NOMO-1 treated with DMSO at 0.1 percent for 48 hours (cell line): ENCODE measurements around the gene HMX3.

ENCODE experiments used
- DNase-seq: peaks from one replicate; lab custom pipeline; 2025; ENCODE audit not compliant: unreplicated experiment; lab: John Stamatoyannopoulos, UW

Gene HMX3

DNA sequence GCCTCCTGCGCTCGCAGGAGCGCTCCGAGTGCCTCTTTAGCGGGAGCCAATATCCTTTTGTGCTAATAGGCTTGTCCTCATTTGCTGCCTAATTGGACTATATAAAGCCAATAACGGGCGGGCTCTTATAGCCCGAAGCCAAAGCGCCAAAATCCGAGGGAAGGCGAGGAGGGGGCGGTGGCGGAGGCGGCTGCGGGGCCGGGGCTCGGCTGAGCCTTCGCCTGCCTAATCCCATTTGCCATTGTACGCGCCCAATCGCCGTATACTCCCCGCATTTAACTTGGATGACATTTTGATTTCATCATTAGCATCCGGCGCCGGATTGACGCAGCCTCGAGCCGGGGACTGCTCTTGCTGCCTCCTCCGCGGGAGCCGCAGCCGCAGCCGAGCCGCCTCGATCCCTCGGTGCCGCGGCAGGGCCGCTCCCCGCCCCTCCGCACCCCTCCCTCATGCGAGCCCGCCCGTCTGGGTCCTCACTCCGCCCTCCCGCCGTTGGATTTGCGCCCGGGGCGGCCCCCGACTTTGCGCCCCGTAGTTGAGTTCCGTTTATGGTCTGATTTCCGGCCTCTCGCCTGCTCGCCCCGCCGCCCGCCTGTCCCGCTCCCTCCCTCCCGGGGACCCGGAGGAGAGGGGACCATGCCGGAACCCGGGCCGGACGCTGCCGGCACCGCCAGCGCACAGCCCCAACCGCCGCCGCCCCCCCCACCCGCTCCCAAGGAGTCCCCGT lies at the start of gene HMX3:
TSS of gene HMX3 (plus strand) at position 556 of the 727 bp plus-strand sequence. CDS start at position 637, 81 bp downstream.
- peak; percentile 23 for DNase-seq

DNA sequence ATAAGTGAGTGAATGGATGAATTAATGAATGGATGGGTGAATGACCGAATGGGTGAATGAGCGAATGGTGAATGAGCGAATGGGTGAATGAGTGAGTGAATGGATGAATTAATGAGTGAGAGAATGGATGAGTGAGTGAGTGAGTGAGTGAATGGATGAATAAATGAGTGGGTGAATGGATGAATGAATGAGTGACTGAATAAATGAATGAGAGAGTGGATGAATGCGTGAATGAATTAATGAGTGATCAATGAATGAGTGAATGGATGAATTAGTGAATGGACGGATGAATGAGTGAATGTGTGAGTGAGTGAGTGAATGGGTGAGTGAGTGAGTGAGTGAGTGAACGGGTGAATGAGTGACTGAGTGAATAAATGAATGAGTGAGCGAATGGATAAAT lies 49.5 kb upstream of the HMX3 start:
- no peak for DNase-seq

DNA sequence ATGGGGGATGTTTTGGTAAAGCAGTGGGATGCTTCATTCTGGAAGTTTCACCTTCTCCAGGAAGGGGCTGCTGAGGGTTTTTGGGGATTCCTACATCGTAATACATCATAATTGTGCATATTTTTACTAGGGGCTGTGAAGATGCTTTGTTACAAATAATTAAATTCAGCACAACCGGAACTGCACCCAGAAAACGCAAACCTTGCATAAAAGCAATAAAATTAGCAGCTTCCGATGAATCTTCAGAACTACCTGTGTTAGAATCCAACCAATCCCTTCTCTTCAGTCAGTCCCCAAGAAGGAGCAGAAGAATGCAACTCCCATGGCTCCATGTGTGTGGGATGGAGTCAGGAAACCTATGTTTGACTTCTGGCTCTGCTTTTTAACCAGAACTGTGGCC lies 48.4 kb upstream of the HMX3 start:
- no peak for DNase-seq

DNA sequence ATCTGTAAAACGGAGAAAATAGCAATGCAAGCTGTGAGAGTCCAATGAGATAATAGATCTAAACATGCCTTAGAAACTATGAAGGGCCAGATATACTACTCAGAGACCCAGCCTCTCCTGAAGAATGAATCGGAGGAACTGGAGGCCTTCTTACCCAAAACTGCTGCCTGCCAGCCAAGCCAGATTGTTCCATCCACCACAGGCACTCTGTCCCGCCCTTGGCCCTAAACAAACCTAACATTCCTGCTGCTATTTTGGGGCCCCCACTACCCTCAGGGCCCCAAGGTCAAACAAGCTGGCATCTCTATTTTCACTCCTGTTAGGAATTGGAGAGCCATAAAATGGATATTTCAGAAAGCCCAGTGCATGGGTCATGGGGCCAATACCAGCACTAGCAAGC lies 48.0 kb upstream of the HMX3 start:
- DNase-seq = no peak

DNA sequence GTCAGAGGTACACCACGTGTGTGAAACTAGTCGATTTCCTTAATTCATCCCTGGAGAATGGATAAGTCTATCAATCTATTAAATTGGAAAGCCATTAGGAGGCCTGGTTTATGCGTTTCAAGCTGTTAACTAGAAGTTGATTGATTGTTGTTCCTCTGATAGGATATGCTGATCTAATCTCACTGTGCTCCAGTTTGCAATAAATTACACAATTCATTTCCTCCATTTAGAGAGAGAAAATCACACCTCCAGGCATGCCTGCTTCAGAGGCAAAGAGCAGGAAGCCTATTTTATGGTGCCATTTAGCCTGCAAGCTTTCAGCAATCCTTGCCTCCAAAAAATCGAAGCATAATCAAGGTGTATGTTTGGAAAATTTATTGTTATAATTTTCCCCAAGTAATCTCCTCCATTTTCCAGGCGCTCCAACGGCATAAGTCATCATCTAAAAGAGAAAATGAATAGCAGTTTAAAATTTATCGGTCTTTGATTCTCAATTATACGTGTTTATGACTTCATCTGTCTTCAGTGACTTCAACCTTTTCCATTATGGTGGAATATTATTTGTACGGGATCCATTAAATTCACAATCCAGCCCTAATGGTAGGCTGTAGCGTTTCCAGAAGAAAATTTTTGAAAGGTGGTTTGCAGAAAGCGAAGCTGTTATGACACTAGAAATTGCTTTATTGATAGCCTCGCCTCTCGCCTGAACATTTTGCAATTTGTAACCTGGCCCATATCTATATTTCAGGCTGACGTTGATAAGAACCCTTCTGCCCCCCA lies 42.9 kb upstream of the HMX3 start:
- DNase-seq = no peak

DNA sequence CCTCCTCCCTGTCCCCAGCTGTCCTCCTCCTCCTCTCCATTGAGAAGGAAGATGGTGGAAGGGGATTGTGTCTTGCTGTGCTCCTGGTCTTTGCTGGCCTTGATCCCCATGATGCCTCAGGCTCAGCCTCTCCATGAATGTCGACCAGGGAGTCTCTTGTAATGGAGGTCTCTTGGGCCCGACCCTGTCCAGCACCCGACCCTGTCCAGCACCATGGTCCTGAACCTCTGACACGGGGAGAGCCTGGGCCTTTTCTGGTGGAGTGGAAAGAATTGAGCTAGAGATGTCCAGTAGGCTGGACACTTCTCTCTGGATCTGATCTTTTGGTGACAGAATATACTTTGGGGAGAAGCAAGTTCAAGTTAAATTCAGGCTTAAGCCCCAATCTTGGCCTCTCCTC lies 42.3 kb upstream of the HMX3 start:
- DNase-seq = no peak

DNA sequence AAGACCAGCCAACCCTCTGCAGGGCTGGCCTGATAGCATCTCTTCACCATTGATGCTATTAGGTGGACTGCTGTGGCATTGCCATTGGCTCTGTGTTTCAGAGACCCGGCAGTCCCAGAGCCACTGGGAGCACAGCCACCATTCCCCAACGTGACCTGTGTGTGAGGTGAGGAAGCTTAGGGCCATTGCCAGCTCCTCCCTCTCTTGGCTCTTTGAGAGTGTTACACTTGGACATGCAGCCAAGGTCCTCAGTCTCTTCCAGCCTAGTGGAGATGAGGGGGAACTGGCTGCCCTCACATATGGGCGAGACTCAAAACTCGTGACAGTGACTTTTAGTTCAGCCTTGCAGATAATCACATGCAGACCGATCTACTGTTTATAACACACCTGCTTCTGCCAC lies 39.3 kb upstream of the HMX3 start:
- DNase-seq = no peak

DNA sequence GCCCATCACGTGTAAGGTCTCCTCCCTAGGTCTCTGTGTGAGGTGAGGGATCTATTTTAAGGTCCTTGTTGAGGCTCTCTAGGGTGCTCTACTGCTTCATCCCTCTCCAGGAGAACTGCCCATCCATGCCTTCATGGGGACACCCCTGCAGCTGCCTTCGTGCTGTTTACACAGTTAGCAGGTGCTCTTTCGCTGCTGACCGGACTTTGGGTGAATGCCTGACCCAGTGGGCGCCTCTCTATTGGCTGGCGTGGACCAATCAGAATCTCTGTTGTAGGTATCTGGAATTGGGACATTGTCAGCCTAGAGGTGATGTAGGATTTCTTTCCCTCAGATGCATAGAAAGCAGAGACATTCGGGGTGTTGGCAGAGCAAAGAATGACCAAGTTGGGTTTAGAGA lies 38.7 kb upstream of the HMX3 start:
- DNase-seq = no peak

DNA sequence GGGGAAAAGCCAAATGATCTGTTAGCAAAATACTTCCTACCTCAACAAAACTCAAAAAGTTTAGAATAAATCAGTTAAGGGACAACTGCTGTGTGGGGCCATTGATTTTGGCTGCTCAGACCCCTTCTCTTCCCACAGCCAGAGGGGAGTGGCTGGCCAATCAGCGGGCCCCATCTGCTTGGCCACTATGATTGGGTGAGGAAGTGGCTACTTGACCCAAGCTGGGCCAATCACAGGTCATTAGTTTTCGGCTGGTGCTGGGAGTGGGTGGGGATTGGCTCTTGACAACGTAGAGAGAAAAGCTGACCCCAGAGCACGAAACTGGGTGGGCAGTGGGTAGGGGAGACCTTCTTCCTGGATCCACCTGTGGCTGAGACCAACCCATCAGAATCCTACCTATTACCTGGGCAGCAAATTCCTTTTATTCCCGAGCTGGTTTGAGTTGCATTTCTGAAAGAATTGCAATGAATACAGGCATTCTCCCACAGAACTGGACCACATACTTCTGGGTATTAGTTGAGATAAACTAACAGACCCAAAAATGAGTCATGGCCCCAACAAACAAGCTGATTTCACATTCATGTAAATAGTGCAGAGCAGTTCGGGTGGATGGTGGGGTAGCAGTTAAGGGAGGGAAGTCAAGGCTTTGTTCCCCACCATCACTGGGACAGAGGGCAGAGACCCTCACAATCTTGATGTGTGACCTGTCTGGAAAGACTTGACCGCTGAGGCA lies 35.6 kb upstream of the HMX3 start:
- no peak for DNase-seq

DNA sequence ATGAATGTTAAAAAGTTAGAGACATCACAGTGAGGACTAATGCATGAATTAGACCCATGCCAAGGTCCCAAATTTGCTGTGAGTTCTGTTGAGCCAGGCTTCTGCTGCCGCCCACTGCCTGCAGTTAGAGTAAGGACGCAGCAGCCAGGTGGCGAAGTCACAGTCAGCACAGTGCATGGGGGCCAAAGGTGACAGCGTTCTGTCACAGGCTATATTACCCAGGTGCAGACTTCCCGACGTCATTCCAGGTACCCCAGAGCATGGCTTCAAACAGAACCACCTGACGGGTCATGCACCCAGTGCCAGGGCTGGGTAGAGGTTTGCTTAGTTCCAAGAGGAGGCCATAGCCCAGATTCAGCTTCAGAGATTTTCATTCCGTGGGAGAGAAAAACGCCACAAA lies 33.9 kb upstream of the HMX3 start:
- DNase-seq = no peak

DNA sequence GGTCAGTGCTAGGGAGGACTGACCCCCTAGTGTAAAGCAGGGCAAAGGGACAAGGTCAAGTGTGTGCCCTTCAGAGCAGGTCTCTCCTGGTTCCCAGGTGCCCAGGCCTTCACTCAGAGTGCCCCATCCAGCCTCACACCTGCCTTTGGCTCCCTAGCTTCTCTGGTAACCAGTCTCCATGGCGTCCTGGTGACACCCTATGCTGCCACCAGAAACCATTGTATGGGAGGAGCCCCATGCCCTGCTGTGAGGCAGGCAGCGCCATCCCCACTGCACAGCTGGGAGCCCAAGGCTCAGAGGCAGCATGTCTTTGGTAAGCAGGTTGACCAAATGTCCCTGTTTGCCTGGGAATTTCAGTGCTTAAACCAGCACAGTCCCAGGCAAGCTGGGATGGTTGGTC lies 33.1 kb upstream of the HMX3 start:
- DNase-seq = no peak

DNA sequence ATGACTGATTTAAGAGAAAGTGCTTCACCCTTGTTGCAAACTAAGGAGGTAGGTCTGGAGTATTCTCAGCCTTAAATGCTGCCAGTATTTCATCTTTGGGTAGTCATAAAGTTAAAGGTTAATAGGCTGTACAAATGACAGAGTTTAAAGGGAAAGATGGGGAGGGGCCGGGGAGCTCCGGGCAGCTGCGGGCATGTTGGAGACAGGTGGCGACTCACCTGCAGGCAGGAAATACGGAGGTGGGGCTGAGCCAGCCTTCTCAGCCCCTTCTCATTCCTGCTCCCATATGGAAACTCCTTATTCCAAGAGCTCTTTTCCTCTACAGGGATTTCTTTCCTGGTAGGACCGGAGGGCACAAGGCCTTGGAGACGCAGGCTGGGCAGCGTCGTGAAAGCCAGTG lies 31.8 kb upstream of the HMX3 start:
- no peak for DNase-seq

DNA sequence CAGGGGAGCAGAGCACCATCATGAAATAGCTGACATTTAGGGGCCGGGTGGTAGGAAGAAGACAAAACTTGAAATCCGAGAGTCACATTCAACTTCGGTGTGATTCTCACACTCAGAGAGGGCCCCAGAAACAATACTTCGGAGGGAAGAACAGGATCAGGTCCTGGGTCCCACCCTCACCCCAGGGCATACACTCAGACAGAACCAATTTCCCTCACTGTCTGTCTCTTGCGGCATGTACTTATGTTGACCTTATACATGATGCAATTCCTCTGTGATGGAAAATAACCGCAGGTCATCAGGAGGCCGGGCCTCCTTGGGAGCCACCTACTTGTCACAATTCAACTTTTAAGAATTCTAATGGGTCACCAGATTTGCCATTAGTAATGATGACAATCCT lies 26.3 kb upstream of the HMX3 start:
- no peak for DNase-seq

DNA sequence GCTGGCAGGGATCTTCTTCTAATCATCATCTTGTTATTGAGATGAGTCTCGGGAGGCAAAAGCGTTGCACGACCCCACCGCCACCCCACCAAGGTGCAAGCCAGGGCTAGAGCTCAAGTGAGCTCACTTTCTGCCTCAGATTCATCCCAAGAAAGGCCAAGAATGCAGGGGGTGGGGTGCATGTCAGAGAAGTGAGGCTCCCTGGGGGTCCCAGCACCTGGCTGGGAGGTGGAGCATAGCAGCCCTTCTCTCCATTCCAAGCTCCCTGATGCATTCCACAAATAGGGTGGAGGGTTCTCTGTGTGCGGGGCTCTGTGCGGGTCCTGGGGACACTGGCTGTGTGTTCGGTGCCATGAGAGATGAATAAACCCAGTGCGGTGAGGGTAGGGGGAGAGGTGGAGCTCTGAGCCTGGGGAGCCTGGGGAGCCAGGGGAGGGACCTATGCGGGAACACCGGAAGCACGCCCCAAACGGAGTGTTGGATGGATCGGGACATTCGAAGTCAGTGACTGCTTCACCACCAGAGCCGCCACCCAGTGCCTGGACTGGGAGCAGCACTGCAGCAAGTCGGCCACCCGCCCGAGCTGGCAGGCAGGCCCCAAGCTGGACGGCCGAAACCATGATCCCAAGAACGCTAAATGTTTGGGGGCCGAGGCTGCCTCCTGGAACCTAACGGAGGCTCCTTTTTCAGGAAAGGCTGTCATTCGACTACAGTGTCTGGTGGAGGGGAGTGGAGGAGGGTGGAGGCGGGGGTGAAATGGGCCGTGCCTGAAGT lies 17.9 kb upstream of the HMX3 start:
- DNase-seq = no peak

DNA sequence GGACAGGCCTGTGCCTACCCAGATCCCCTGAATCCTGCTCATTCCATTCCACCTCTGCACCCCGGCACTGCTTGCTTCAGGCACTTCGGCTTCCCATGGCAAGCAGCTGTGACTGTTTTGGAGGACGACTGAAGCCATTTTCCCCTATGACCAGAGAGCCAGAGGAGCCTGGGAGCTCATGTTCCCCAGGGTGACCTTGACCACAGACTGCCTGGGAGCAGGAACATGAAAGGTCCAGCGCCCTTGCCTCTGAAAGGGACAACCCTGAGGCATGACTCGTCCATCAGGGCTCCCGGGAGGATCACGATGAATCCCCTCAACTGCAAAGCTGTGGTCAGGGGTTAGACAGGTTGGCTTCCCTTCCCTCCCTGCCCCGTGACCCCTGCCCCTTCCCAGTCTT lies 16.7 kb upstream of the HMX3 start:
- DNase-seq = no peak

DNA sequence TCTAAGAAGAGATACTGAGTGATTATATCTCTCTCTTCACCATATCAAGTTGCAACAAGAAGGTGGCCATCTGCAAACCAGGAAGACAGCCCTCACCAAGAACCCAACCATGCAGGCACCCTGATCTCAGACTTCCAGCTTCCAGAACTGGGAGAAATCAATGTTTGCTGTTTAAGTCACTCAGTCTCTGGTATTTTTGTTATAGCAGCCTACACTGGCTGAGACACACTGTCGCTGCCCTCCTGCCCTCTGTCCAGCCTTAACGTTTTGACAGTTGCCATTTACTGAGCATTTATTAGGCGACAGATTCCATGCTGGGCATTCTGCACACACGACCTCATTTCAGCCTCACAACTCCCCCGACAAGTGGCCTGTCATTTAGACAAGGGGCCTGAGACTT lies 9.5 kb upstream of the HMX3 start:
- DNase-seq = no peak

DNA sequence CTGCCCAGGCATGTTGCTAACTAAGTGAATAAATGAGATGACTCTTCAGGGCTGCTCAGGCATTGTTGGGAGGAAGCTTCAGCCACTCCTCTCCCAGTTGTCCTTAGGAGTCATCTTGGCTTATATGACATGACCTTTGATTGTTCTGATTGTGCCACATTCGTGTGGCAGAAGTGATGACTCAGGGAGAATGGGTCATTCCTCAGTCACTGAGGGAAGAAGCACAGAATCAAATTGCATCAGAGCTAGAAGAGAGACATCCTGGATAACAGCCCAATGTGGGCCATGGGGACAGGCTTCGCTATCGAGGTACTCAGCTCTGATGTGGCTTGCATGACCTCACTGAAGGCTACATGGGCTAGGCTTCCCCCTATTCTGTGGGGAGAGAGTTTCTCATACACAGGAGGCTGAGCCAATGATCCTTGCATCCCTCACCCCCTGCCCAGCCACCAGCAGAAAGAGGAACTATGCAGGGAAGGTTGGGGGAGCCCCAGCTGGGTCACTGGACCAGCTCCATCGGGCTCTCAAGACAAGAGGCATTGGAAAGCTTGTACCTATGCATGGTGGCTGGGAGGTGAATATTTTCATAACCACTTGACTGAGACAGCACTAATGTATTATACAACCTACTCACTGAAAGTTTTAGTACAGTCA lies 6.0 kb upstream of the HMX3 start:
- DNase-seq = no peak

DNA sequence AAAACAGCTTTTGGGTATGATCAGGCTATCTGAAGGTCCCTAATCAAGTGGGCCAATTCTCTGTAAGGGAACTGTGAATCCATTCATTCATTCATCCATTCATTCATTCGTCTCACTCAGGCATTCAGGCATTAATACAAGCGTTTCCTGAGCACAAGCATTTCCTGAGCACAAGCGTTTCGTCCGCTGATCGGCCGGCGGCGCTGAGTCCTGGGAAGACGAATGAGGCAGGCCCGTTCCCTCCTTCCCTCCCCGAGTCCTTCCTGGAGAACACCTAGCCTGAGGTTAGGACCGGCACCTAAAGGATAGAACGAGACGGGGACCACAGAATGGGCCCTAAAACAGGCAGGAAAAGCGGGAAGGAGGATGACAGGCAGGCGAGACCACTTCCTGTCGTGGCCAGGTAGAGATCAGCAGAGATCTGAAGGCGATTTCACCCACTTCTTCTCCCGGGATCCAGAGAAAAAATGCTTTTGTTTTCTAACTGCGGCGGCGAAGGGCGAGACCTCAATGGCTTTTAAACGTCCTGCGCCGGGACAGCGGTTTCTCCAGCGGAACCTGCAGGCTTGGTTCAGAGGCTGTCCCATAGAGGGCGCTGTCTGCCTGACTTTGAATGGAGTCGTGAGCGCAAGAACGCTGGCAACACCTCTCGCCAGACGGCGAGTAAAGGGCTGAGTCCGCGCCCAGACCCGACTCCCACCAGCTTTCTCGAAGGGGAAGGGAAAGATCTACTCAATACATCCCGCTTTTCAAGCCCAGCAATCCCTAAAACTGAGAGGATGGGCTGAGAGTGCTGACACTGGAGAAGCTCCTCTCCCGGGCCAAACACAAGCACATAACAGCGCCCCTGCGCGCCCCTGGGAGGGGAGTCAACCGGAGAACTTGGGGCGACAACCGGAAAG lies 2.9 kb upstream of the HMX3 start:
- peak; percentile 78 for DNase-seq

DNA sequence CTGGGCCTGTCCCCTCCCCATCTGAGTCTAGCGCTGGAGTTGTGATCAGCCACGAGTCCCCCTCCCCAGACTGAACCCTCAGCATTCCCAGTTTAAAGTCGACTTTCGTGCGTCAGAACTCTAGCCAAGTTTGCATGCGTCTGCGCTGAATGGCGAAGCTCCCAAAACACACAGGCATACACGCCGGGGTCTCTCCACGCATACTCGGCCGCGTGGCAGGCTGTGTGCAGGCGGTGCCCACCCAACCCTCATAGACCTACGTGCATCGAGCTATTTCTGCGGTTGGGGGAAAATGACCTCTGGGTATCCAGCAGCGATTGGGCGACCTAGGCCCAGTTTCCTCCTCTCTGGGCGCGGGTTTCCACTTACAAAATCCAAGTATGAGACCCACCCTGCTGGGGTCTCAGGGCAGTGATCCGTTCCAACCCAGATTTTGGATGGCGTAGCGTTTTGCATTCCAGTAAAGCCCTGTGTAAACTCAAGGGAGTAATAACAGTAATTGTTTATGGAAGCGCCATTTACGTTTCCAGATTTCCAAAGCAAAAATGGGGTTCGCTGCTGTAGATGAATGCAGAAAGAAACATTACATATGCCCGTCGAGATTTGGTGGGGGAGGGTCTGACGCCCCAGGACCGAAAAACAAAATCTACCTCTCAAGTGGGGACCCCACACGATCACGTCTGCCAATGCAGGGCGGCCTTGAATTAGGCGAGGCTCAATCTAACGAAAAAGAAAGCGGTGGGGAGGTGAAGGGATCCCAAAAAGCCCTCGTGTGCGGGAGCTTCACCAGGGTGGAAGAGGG lies 2.0 kb upstream of the HMX3 start:
- no peak for DNase-seq
